H9 (cell line): ENCODE results near the gene MCM7. TPM values are rescaled to one million over a fixed set of nuclear protein-coding genes. Genes with fewer than 3 reads are reported as not detected.

ENCODE experiments used
- DNase-seq: peaks from one replicate; pipeline ENCODE4 v3.0.0-alpha.2; 2017
- H2AFZ ChIP-seq: one replicate; pipeline ENCODE4 v1.6.1; 2013; ENCODE audit warnings: mild to moderate bottlenecking, low read length, control low read depth, moderate library complexity
- H2AK5ac ChIP-seq: 2 replicates; pipeline ENCODE4 v1.6.1; 2013; ENCODE audit warnings: low read length, control low read depth, mixed read lengths; ENCODE audit not compliant: insufficient read length
- H2BK120ac ChIP-seq: one replicate; pipeline ENCODE4 v1.6.1; 2013; ENCODE audit warnings: low read depth, mild to moderate bottlenecking, low read length, control low read depth, inconsistent platforms; ENCODE audit not compliant: poor library complexity, severe bottlenecking
- H2BK12ac ChIP-seq: 2 replicates; pipeline ENCODE4 v1.6.1; 2013; ENCODE audit warnings: low read length, control low read depth, mixed read lengths, low read depth; ENCODE audit not compliant: insufficient read length
- H2BK15ac ChIP-seq: 2 replicates; pipeline ENCODE4 v1.6.1; 2013; ENCODE audit warnings: low read depth, low read length, control low read depth
- H2BK20ac ChIP-seq: one replicate; pipeline ENCODE4 v1.6.1; 2013; ENCODE audit warnings: low read depth, mild to moderate bottlenecking, low read length, control low read depth, inconsistent platforms; ENCODE audit not compliant: poor library complexity, severe bottlenecking
- H2BK5ac ChIP-seq: 2 replicates; pipeline ENCODE4 v1.6.1; 2013; ENCODE audit warnings: low read length, control low read depth, mixed read lengths; ENCODE audit not compliant: insufficient read length
- H3K14ac ChIP-seq: 2 replicates; pipeline ENCODE4 v1.6.1; 2013; ENCODE audit warnings: low read length, control low read depth; ENCODE audit not compliant: insufficient read depth
- H3K18ac ChIP-seq: 2 replicates; pipeline ENCODE4 v1.6.1; 2013; ENCODE audit warnings: low read depth, mild to moderate bottlenecking, mixed read lengths, low read length, control low read depth; ENCODE audit not compliant: insufficient read length
- H3K23ac ChIP-seq: 2 replicates; pipeline ENCODE4 v1.6.1; 2013; ENCODE audit warnings: low read length, control low read depth, mixed read lengths, low read depth; ENCODE audit not compliant: insufficient read length
- H3K23me2 ChIP-seq: 2 replicates; pipeline ENCODE4 v1.6.1; 2013; ENCODE audit warnings: low read depth, mild to moderate bottlenecking, mixed read lengths, low read length, control low read depth; ENCODE audit not compliant: insufficient read length, poor library complexity, severe bottlenecking
- H3K27ac ChIP-seq: 2 replicates; pipeline ENCODE4 v1.5.1; 2013; ENCODE audit warnings: low read length, control low read depth, mixed read lengths, low read depth; ENCODE audit not compliant: insufficient read length
- H3K27me3 ChIP-seq: 2 replicates; pipeline ENCODE4 v1.6.1; 2013; ENCODE audit warnings: low read length, control low read depth, inconsistent platforms; ENCODE audit not compliant: insufficient read depth
- H3K4ac ChIP-seq: 2 replicates; pipeline ENCODE4 v1.6.1; 2013; ENCODE audit warnings: low read depth, mild to moderate bottlenecking, control low read depth, inconsistent platforms, low read length, moderate library complexity
- H3K4me1 ChIP-seq: 2 replicates; pipeline ENCODE4 v1.6.1; 2013; ENCODE audit warnings: low read length, control low read depth, inconsistent platforms; ENCODE audit not compliant: insufficient read depth
- H3K4me2 ChIP-seq: 2 replicates; pipeline ENCODE4 v1.6.1; 2013; ENCODE audit warnings: low read length, control low read depth, mixed read lengths; ENCODE audit not compliant: insufficient read length, insufficient read depth
- H3K56ac ChIP-seq: 2 replicates; pipeline ENCODE4 v1.6.1; 2013; ENCODE audit warnings: low read depth, mild to moderate bottlenecking, mixed read lengths, low read length, control low read depth; ENCODE audit not compliant: insufficient read length
- H3K79me1 ChIP-seq: 2 replicates; pipeline ENCODE4 v1.6.1; 2013; ENCODE audit warnings: low read depth, mild to moderate bottlenecking, moderate library complexity, low read length, control low read depth, inconsistent platforms; ENCODE audit not compliant: insufficient read depth, poor library complexity, severe bottlenecking
- H3K79me2 ChIP-seq: 2 replicates; pipeline ENCODE4 v1.6.1; 2013; ENCODE audit warnings: low read length, control low read depth, inconsistent platforms; ENCODE audit not compliant: insufficient read depth
- H3K9ac ChIP-seq: 2 replicates; pipeline ENCODE4 v1.6.1; 2013; ENCODE audit warnings: low read length, control low read depth, mixed read lengths; ENCODE audit not compliant: insufficient read length; ENCODE audit errors: extremely low read depth
- H3K9me3 ChIP-seq: one replicate; pipeline ENCODE4 v1.6.1; 2013; ENCODE audit warnings: low read depth, low read length, inconsistent platforms; ENCODE audit not compliant: control insufficient read depth
- H3T11ph ChIP-seq: one replicate; pipeline ENCODE4 v1.6.1; 2013; ENCODE audit warnings: mild to moderate bottlenecking, low read length, control low read depth, inconsistent platforms
- H4K20me1 ChIP-seq: one replicate; pipeline ENCODE4 v1.6.1; 2013; ENCODE audit not compliant: control insufficient read depth, insufficient read length, insufficient read depth
- H4K5ac ChIP-seq: 2 replicates; pipeline ENCODE4 v1.6.1; 2013; ENCODE audit warnings: low read depth, mild to moderate bottlenecking, mixed read lengths, low read length, control low read depth; ENCODE audit not compliant: insufficient read length
- H4K8ac ChIP-seq: replicated peaks from 2 replicates; pipeline ENCODE4 v1.6.1; 2013; ENCODE audit warnings: low read length, control low read depth, mixed read lengths, low read depth; ENCODE audit not compliant: insufficient read length
- H4K91ac ChIP-seq: 2 replicates; pipeline ENCODE4 v1.6.1; 2013; ENCODE audit warnings: low read depth, mild to moderate bottlenecking, moderate library complexity, mixed read lengths, low read length, control low read depth; ENCODE audit not compliant: insufficient read length
- H3K27ac Mint-ChIP-seq, 3 experiments: 2 replicates in 2 of 3; 3 replicates in 1 of 3; pipeline ENCODE4 v1.8.0; 2020 to 2021; ENCODE audit warnings: mixed read lengths in 3 of 3, mild to moderate bottlenecking in 1 of 3, moderate library complexity in 1 of 3
- H3K27me3 Mint-ChIP-seq: 2 replicates; pipeline ENCODE4 v1.8.0; 2021; ENCODE audit warnings: low read depth, mild to moderate bottlenecking, moderate library complexity, mixed read lengths
- H3K36me3 Mint-ChIP-seq, 3 experiments: 2 replicates in 2 of 3; 3 replicates in 1 of 3; pipeline ENCODE4 v1.8.0; 2020 to 2021; ENCODE audit warnings: low read depth in 3 of 3, mixed read lengths in 3 of 3; ENCODE audit not compliant: insufficient read depth in 1 of 3
- H3K4me1 Mint-ChIP-seq, 2 experiments: 2 replicates each; pipeline ENCODE4 v1.8.0; 2020; ENCODE audit warnings: mixed read lengths in 2 of 2
- H3K4me3 Mint-ChIP-seq, 2 experiments: 2 replicates in 1 of 2; 3 replicates in 1 of 2; pipeline ENCODE4 v1.8.0; 2020 to 2021; ENCODE audit warnings: mild to moderate bottlenecking in 2 of 2, mixed read lengths in 2 of 2, moderate library complexity in 1 of 2
- H3K9me3 Mint-ChIP-seq, 2 experiments: 2 replicates in 1 of 2; 3 replicates in 1 of 2; pipeline ENCODE4 v1.8.0; 2020; ENCODE audit warnings: mild to moderate bottlenecking in 2 of 2, mixed read lengths in 2 of 2, moderate library complexity in 1 of 2
- CTCF ChIP-seq: fragments of 200-600 bp; sonication (generic); conservative IDR thresholded peaks from 3 replicates; pipeline ENCODE4 v1.8.0; 2021; ENCODE audit warnings: antibody characterized with exemption, mild to moderate bottlenecking
- WGBS: extraction: QIAGEN DNeasy Blood & Tissue Kit; methylation state at CpG from one replicate; pipeline ENCODE4 v1.1.7; 2013; ENCODE audit warnings: missing lambda C conversion rate, low lambda C conversion rate, mixed read lengths; ENCODE audit not compliant: insufficient read length; ENCODE audit errors: extremely low coverage; 5-methylcytosine and 5-hydroxymethylcytosine counted together
- total RNA-seq: library from RNA; stranded (reverse); gene quantifications from 2 replicates; pipeline ENCODE4 v1.2.1, GENCODE V29; 2021

Gene MCM7
- total RNA-seq, 1 experiment from 2014 or later, result 390 TPM

GRCh38 chr7:100126239-100126930 lies 25.2 kb upstream of the MCM7 start:
- Histone ChIP-seq H2BK15ac (no peak overlapping the region), H3K23ac (no peak overlapping the region), H3K27ac (peak overlapping the region; percentile 86), H3K9ac (peak overlapping the region; percentile 95), H2BK120ac (no peak overlapping the region), H3K18ac (peak overlapping the region; percentile 96), H3K79me1 (no peaks in the 10 kb centered on the region), H3K14ac (peak overlapping the region; percentile 92; the same call in 1 of the 2 replicates), H3K27me3 (no peaks in the 10 kb centered on the region), H3T11ph (no peak overlapping the region), H2AFZ (no peak overlapping the region), H3K4me1 (no peaks in the 10 kb centered on the region; the same call in 1 of the 2 replicates), H2BK5ac (peak overlapping the region; percentile 77), H4K5ac (no peak overlapping the region), H2AK5ac (no peak overlapping the region), H3K9me3 (no peaks in the 10 kb centered on the region), H2BK20ac (no peak overlapping the region), H3K56ac (peak overlapping the region; percentile 55), H4K8ac (peak overlapping the region; percentile 19), H3K4ac (no peak overlapping the region), H3K4me2 (peak overlapping the region; percentile 92), H4K20me1 (no peaks in the 10 kb centered on the region), H3K23me2 (peaks cover 15% of the 10 kb centered on the region), H4K91ac (no peak overlapping the region), H3K79me2 (no peaks in the 10 kb centered on the region), H2BK12ac (no peak overlapping the region)
- H3K4me3 Mint-ChIP-seq, result peak overlapping the region; percentile 98 to 99
- H3K36me3 Mint-ChIP-seq, result peaks cover 2 to 14% (median 9%) of the 10 kb centered on the region in 3 experiments; a peak in 4 of 7 replicates
- H3K9me3 Mint-ChIP-seq, result no peaks in the 10 kb centered on the region
- peaks cover 8 to 17% of the 10 kb centered on the region in 2 experiments for H3K4me1 Mint-ChIP-seq
- TF ChIP-seq CTCF, result 0 out of 3 replicates have a peak, but pooled peaks have one; percentile 13
- no CpG with 5 or more reads among the region's 29 CpGs for WGBS
- DNase-seq, result no peak
- H3K27me3 Mint-ChIP-seq, result peaks cover 19% of the 10 kb centered on the region
- H3K27ac Mint-ChIP-seq, result peak overlapping the region; percentile 99 to 100 (median 99)
